Small intestine (tissue), 7 donors: ENCODE data around the gene ITPRID1. TPM values are rescaled to one million over a fixed set of nuclear protein-coding genes. Genes with fewer than 3 reads are reported as not detected.

Source experiments
- DNase-seq, 2 donors: peaks; one replicate each; pipeline versions ENCODE4 v3.0.0 to v3.0.0-alpha.2; 2013
- FAIRE-seq: peaks from 2 replicates; lab custom pipeline; 2012; peaks lifted over from hg19 to GRCh38; lab: Jason Lieb, UNC
- H3K27ac ChIP-seq, 3 donors: one replicate each; pipeline ENCODE4 v1.5.1; 2013; ENCODE audit warnings: low read length in 2 of 3, mild to moderate bottlenecking in 2 of 3, control low read depth in 1 of 3, inconsistent platforms in 1 of 3, low read depth in 1 of 3, moderate library complexity in 1 of 3
- H3K27me3 ChIP-seq, 3 donors: one replicate each; pipeline ENCODE4 v1.6.1; 2013; ENCODE audit warnings: low read length in 3 of 3, inconsistent platforms in 1 of 3; ENCODE audit not compliant: control insufficient read depth in 3 of 3, insufficient read depth in 3 of 3
- H3K36me3 ChIP-seq, 3 donors: one replicate each; pipeline ENCODE4 v1.6.1; 2013; ENCODE audit warnings: low read length in 3 of 3, inconsistent platforms in 1 of 3, low read depth in 1 of 3, mild to moderate bottlenecking in 1 of 3, moderate library complexity in 1 of 3; ENCODE audit not compliant: control insufficient read depth in 3 of 3, insufficient read depth in 2 of 3
- H3K4me1 ChIP-seq, 3 donors: one replicate each; pipeline ENCODE4 v1.6.1; 2013; ENCODE audit warnings: low read length in 2 of 3, inconsistent platforms in 1 of 3, low read depth in 1 of 3, mild to moderate bottlenecking in 1 of 3, moderate library complexity in 1 of 3; ENCODE audit not compliant: control insufficient read depth in 3 of 3, insufficient read depth in 2 of 3
- H3K4me3 ChIP-seq, 3 donors: one replicate each; pipeline ENCODE4 v1.5.1; 2013; ENCODE audit warnings: low read length in 3 of 3, control low read depth in 1 of 3, inconsistent platforms in 1 of 3, low read depth in 1 of 3, mild to moderate bottlenecking in 1 of 3, moderate library complexity in 1 of 3
- H3K9me3 ChIP-seq, 2 donors: one replicate each; pipeline ENCODE4 v1.6.1; 2013; ENCODE audit warnings: low read depth in 1 of 2, low read length in 1 of 2; ENCODE audit not compliant: control insufficient read depth in 2 of 2, insufficient read depth in 1 of 2
- WGBS, 3 donors: extraction: QIAGEN DNeasy Blood & Tissue Kit; methylation state at CpG; one replicate each; pipeline ENCODE4 v1.1.7; 2013; 5-methylcytosine and 5-hydroxymethylcytosine counted together
- polyA plus RNA-seq, 4 donors: library from polyadenylated mRNA; stranded (reverse) in 3 of 4; unstranded in 1 of 4; fragments of 200-250 nt in 3 of 4; fragments of 120-200 nt in 1 of 4; gene quantifications; one replicate each; pipeline versions ENCODE4 v1.2.1 to v1.2.3, GENCODE V29; 2013
- donor health status: healthy with polysubstance abuse.
- donor health status: control.
- donor health status: control.
- donor health status: Bipolar disorder and iron deficiency.
- donor health status: healthy.

Gene ITPRID1
- polyA plus RNA-seq, 4 donors: 0.25 to 0.37 TPM; not detected in 2

DNA sequence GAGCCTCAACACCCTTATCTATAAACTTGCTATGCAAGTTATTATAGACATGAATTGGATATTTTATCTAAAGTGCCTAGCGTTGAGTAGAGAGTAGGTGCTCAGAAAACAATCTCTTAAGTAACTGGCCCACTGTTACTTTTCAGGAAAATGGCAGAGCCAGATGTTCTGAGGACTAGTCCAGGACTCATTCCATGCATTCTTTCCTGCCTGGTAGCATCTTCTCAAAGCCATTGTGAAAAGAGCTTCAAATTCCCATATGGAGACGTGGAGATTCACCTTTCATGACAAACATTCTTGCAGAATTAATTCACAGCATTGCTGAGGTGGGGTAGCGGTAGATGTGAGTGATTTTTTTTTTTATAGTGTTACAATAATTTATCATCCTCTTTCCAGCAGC is 35.9 kb upstream of the ITPRID1 start:
- Histone ChIP-seq H3K27ac (no peak overlapping the region), H3K36me3 (no peaks in the 10 kb centered on the region), H3K4me3 (no peak overlapping the region), H3K27me3 (no peaks in the 10 kb centered on the region), H3K4me1 (peaks cover 0 to 3% (median 0%) of the 10 kb centered on the region in 3 donors), H3K9me3 (no peaks in the 10 kb centered on the region)
- FAIRE-seq (no peak), DNase-seq (no peak)
- WGBS, 3 donors: 64 to 73% (median 68%) methylated on average over 3 of the region's 3 CpGs

DNA sequence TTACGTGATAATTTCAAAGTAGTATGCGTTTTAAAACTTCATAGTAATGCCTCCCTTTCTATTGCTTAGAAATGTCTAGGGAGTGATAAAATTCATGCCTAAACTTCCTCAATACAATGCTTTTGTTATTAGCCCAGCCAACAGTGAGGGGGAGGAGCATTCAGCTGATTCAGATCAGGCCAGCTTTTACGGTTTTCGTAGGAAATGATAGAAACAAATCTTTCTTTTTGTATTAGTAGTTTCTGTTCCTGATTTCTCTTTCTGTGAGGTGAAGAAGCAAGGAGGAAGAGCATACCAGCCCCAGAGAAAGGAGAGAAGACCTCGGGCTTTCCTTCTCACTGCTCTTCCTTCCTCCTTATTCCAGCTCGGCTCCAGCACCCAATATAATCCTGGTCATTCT is 35.2 kb upstream of the ITPRID1 start:
- FAIRE-seq: no peak
- WGBS, 3 donors: 13 to 33% (median 24%) methylated on average over 6 of the region's 6 CpGs
- Histone ChIP-seq H3K27me3 (no peaks in the 10 kb centered on the region), H3K9me3 (no peaks in the 10 kb centered on the region), H3K27ac (no peak overlapping the region), H3K4me1 (no peaks in the 10 kb centered on the region), H3K4me3 (no peak overlapping the region), H3K36me3 (no peaks in the 10 kb centered on the region)
- no peak for DNase-seq

DNA sequence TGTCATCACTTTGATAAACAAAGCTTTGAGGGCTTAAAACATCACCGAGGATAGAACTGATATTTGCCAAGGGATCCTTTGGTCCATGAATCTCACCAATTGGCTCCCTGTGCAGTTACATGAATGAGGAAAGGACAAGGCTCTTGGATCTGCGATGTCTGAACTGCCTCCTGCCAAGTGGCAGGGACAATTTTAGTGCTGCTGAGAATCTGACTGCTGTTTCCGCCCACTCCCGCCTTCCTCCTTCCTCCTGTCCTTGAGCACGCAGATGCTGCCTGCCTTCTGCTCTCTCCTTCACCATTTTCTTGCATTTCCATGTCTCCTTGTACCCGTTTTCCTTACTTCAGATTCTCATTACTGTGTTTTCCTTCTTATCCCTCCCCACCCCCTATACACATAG is 26.8 kb upstream of the ITPRID1 start:
- no peaks in the 10 kb centered on the region for H3K27me3 ChIP-seq
- H3K9me3 ChIP-seq: no peaks in the 10 kb centered on the region
- DNase-seq (no peak), FAIRE-seq (no peak)
- WGBS, 3 donors: 65 to 81% (median 76%) methylated on average over 6 of the region's 6 CpGs
- H3K36me3 ChIP-seq: no peaks in the 10 kb centered on the region
- no peak overlapping the region for H3K27ac ChIP-seq
- no peak overlapping the region for H3K4me3 ChIP-seq
- no peaks in the 10 kb centered on the region for H3K4me1 ChIP-seq

DNA sequence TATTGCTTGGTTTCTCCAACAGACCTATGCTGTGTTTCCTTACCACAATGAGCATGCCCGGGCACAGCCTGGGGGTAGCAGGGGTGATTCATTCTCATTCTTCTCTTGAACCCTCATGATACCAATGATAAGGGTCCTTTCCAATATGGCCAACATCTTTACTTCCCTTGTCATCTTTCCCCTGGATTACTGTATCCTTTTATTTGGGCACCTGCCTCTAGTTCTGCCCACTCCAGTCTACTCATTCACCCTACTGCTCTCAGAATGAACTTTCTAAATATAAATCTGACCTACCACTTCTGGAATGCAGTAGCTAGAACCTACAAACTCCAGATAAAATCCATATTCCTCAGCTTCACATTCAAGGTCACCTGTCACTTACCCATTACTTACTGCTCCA is 26.4 kb upstream of the ITPRID1 start:
- H3K4me3 ChIP-seq: no peak overlapping the region
- 84 to 100% (median 89%) methylated on average over 1 of the region's 1 CpG for WGBS, 3 donors
- DNase-seq (no peak), FAIRE-seq (no peak)
- H3K36me3 ChIP-seq: no peaks in the 10 kb centered on the region
- H3K27ac ChIP-seq: no peak overlapping the region
- H3K9me3 ChIP-seq: no peaks in the 10 kb centered on the region
- H3K27me3 ChIP-seq: no peaks in the 10 kb centered on the region
- no peaks in the 10 kb centered on the region for H3K4me1 ChIP-seq

DNA sequence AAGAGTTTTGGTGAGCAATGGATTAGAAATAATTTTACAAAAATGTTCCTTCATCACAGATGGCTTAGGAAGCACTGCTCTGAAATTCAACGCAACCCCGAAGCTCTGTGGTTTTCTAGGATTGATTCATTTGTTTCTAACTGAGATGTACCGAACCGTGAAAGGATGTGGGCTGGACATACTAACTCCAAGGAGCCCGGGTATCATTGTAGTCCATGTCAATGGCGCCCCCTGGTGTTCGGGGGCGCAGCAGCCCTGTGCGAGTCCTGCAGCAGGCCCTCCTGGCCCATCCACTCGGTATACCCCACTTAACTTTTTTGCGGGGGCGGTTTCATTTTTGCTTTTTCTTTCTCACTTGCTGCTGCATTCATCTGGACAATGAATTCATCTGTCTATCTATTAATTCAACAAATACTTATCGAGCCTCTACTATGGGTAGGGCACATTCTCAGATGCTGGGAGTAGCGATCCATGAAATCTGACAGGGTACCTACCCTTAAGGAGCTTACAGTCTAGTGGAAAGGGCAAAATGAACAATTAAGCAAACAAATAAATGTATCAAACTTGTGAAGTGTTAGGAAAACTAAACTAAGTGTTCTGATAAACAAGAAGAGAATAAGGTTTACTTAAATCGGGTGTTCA is 25.2 kb upstream of the ITPRID1 start:
- no peak for FAIRE-seq
- H3K4me3 ChIP-seq: no peak overlapping the region
- peak; percentile 48 to 62 for DNase-seq
- no peaks in the 10 kb centered on the region for H3K27me3 ChIP-seq
- no peak overlapping the region for H3K27ac ChIP-seq
- H3K36me3 ChIP-seq: no peaks in the 10 kb centered on the region
- H3K4me1 ChIP-seq: no peaks in the 10 kb centered on the region
- 38 to 50% (median 40%) methylated on average over 15 of the region's 15 CpGs for WGBS, 3 donors
- no peaks in the 10 kb centered on the region for H3K9me3 ChIP-seq

DNA sequence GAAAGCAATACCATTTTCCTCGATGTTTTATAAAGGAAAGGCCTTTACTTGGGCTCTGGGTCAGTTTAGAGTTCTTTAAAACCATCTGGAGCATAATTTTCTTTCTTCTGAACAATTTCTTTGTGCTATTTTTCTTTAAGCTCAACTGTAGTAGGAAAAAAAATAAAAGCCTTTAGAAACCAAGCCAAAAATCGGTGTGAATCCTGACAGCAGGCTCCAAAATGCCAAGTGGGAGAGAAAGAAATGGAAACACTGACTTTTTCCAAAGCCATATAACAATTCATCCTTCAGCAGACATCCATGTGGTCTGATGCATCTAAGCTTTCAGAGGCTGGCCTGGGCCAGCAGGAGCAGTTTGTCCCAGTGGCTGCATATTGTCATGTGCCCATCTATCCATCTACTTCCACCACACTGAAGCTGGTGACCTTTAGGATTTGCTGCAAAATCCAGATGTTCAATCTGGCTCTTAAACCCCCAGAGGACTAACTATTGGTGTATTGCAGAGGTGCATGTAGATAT is 23.0 kb upstream of the ITPRID1 start:
- 61 to 78% (median 63%) methylated on average over 2 of the region's 2 CpGs for WGBS, 3 donors
- no peak for DNase-seq
- no peaks in the 10 kb centered on the region for H3K4me1 ChIP-seq

DNA sequence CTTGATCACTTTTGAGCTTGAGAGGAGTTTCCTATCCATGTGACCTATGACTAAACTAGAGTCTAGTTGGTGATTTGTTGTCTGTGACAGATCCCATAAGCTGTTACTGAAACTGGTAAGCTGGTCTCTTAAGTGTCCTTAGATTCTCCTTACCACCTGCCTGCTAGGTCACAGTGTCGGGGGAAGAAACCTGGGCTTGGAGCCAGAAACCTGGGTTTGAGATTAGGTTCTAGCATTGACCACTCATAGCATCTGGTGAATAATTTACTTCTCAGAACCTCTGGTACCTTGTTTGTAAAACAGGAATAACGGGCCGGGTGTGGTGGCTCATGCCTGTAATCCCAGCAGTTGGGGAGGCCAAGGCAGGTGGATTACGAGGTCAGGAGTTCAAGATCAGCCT is 21.8 kb upstream of the ITPRID1 start:
- DNase-seq (no peak), FAIRE-seq (no peak)
- Histone ChIP-seq H3K4me1 (no peaks in the 10 kb centered on the region), H3K36me3 (no peaks in the 10 kb centered on the region), H3K4me3 (no peak overlapping the region), H3K27me3 (no peaks in the 10 kb centered on the region), H3K9me3 (no peaks in the 10 kb centered on the region), H3K27ac (no peak overlapping the region)
- WGBS, 3 donors: 28 to 68% (median 31%) methylated on average over 4 of the region's 4 CpGs

More for the DNA sequence above, 23.0 kb upstream of the ITPRID1 start:
- H3K4me3 ChIP-seq: no peak overlapping the region
- H3K36me3 ChIP-seq: no peaks in the 10 kb centered on the region
- no peaks in the 10 kb centered on the region for H3K27me3 ChIP-seq
- no peaks in the 10 kb centered on the region for H3K9me3 ChIP-seq
- no peak overlapping the region for H3K27ac ChIP-seq
- FAIRE-seq: no peak

DNA sequence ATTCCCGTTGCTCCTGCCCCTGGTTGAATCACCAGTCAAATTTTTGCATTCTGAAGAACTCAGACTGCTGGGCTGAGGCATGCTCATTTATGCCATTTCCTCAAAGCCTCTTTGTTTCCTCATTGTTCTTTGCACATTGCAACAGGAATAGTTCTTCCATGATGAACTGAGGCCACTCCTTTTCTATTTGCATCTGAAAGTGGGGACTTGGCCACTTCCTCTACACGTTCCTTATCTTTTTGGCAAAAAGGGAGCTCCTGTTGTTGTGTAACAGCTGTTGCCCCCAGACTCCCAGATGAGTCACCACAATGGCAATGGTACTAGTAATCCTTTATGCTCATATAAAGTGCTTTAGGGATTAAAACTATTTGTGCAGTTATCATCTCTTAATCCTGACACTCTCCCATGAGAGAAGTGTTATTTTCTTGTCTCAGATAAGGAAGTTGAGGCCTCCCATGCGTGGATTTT is 20.1 kb upstream of the ITPRID1 start:
- H3K27ac ChIP-seq: peak overlapping the region in 1 of 3 donors; percentile 21

More for the DNA sequence above, 20.1 kb upstream of the ITPRID1 start:
- Histone ChIP-seq H3K9me3 (no peaks in the 10 kb centered on the region), H3K4me1 (no peaks in the 10 kb centered on the region), H3K27me3 (no peaks in the 10 kb centered on the region), H3K36me3 (no peaks in the 10 kb centered on the region), H3K4me3 (no peak overlapping the region)
- FAIRE-seq: no peak
- WGBS, 3 donors: 0 to 24% (median 9%) methylated on average over 3 of the region's 3 CpGs
- peak; percentile 46 to 55 for DNase-seq
